Mucosa of gallbladder (tissue), 1 donor: Measurements from ENCODE around the gene HGD. TPM values are rescaled to one million over a fixed set of nuclear protein-coding genes. Genes with fewer than 3 reads are reported as not detected.

Experiments
- DNase-seq: peaks from one replicate; pipeline ENCODE4 v3.0.0-alpha.2; 2020; ENCODE audit warnings: low spot score
- total RNA-seq: library from RNA; stranded (reverse); gene quantifications from one replicate; pipeline ENCODE4 v1.2.1, GENCODE V29; 2021
- donor health status: DM: no; HTN: no; CAD: no.

Gene HGD, protein sequence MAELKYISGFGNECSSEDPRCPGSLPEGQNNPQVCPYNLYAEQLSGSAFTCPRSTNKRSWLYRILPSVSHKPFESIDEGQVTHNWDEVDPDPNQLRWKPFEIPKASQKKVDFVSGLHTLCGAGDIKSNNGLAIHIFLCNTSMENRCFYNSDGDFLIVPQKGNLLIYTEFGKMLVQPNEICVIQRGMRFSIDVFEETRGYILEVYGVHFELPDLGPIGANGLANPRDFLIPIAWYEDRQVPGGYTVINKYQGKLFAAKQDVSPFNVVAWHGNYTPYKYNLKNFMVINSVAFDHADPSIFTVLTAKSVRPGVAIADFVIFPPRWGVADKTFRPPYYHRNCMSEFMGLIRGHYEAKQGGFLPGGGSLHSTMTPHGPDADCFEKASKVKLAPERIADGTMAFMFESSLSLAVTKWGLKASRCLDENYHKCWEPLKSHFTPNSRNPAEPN
- total RNA-seq, result 211 TPM

DNA sequence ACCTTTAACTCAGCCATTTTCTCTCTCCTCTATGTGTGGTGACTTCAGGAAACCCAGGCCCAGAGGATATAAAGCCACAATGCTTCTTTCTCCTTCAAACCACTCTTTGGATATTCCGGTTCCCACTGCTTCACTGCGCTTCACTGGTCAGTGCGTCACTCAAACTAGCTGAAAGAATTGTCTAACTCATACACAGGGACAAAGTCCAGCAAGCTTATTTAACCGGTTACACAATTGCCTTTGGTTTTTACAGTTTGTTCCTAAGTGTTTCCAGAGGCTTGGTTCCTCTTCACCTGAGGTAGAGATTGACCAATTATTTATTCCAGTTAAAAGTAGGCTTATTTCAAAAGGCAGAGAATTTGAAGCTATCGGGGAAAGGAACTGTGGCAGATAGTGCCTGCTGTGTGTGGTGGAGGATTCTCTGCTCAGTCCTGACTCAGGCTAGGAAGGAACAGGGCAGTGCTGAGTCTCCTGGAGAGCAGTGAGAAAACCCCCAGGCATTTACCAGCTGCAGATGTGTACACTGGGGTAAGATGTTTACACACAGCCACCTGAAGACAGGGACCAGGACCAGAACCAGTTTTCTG lies at the start of gene HGD:
TSS of gene HGD (minus strand) at position 145 of the 587 bp plus-strand sequence. CDS start at position 17, 128 bp downstream.
- DNase-seq, result peak; percentile 62

DNA sequence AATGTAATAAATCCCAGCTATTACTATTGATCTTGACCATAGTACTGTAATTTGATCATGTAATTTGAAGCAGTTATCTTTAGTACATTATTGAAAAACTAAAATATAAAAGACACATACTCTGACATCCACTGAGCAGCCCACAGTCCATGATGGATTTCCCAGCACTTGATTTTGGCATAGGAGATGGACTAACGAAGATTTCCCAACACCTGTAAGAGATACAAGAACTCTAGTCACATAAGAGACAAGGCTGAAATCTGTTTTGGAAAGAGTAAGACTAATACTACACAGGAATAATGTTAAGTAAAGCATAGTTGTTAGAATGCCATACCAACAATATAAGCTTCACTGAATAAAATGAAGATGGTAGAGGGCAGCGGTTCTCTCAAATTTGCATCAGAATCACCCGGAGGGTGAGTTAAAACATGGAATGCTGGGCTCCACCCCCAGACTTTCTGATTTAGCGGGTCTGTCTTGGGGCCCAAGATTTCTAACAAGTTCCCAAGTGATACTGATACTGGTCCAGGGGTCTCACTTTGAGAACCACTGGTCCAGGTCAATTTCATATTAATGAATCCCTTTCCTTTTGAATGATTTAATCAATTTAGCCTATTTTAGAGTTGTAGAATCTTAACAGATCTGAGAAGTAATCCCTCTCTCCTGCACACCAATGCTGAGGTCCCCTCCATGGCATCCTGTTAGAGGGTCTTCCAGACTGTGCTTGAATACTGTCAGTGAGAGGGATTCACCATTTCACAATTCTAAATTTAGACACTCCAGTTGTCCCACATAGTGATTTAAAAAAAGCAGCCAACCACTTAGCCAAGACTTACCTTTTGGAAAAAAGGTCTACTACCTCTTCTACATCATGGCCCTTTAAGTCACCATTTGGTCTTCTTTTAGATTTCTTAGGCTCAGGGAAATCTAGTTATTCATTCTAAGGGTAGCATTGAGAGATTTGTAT lies 48.8 kb upstream of the HGD start:
- no peak for DNase-seq

- no peak for DNase-seq
Measured at GRCh38 chr3:120726791-120727190, 44.8 kb upstream of the HGD start.

DNA sequence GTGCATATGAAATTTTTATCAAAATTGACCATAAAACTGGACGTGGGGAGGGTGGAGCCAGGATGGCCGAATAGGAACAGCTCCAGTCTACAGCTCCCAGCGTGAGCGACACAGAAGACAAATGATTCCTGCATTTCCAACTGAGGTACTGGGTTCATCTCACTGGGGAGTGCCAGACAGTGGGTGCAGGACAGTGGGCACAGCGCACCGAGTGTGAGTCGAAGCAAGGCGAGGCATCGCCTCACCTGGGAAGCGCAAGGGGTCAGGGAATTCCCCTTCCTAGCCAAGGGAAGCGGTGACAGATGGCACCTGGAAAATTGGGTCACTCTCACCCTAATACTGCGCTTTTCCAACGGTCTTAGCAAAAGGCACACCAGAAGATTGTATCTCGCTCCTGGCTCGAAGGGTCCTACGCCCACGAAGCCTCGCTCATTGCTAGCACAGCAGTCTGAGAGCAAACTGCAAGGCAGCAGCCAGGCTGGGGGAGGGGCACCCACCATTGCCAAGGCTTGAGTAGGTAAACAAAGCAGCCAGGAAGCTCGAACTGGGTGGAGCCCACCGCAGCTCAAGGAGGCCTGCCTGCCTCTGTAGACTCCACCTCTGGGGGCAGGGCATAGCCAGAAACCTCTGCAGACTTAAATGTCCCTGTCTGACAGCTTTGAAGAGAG lies 37.3 kb upstream of the HGD start:
- peak; percentile 77 for DNase-seq

GRCh38 chr3:120713262-120713661 lies 31.2 kb upstream of the HGD start:
- no peak for DNase-seq

GRCh38 chr3:120710369-120710768 lies 28.3 kb upstream of the HGD start:
- no peak for DNase-seq

GRCh38 chr3:120708408-120708807 lies 26.4 kb upstream of the HGD start:
- no peak for DNase-seq

GRCh38 chr3:120706950-120707349 lies 24.9 kb upstream of the HGD start:
- DNase-seq, result no peak

GRCh38 chr3:120705884-120706582 lies 24.0 kb upstream of the HGD start:
- DNase-seq, result no peak

DNA sequence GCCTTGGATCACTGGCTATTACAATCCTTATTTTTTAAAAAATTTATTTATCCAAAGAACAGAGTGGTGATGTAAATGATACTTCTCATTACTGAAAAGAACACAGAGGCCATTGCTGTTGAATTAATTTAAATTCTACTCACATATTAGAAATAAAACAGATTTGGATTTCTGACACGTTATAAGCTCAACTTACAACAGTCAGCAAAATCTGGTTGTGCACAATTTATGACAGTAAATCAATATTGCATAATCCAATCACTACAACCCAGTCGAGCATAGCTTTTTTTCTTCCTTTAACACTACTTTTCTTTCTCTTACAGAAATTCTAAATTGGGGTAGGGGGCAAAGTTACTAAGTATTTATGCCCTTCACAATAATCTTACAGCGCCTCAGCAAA lies 17.3 kb upstream of the HGD start:
- no peak for DNase-seq

DNA sequence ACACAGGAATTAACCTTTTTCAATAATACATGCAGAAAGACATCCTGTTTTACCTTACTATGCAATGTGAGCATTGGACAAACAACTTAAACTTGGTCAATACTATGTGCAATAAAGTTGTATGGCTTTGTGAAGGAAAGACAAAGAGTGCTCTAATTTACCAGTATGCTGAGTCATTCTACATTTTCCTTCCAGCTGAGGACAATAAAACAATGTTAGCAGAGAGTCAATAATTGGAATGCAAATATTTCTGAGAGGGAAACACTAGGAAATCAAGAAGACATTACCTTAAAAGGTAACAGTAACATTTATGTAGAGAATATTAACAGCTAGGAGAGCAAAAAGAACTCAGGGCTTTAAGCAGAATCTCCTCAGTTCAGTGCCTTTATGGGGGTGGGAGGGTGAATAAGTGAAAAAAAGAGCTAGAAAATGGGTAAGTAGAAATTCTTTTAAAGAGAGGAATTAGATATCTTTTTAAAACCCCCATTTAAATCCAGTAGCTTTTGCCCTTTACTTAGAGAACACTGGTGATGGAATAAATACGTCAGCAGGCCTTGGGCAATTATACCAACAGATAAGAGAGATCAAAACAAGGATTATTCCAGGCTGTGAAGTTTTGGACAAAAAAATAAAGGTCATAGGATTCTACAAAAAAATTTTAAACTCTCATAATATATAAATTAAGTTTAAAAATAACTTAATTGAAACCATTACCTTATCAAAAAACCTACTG lies 11.6 kb upstream of the HGD start:
- no peak for DNase-seq

- no peak for DNase-seq
Measured at GRCh38 chr3:120689395-120689794, 7.4 kb upstream of the HGD start.

GRCh38 chr3:120688121-120688520 lies 6.1 kb upstream of the HGD start:
- no peak for DNase-seq

- no peak for DNase-seq
Measured at GRCh38 chr3:120685411-120685810, 3.4 kb upstream of the HGD start.

DNA sequence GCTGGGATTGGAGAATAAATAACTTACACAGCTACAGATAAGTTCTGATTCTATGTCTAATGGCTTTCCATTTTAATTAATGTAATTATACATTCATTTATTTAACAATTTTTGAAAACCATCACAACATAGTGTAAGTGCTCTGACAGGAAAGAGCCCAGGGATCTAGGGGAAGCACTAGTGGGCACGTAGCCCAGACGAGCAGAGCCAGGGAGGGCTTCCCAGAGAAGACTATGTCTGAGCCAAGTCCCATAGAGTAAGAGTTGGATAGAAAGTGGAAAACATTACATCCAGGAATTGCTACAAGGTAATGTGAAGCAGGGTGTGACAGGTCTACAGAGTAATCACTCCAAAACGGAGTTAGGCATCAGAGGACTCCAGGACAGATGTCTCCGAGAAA lies 2.9 kb upstream of the HGD start:
- DNase-seq, result no peak

GRCh38 chr3:120683671-120684301 lies 1.7 kb upstream of the HGD start:
- DNase-seq, result no peak

DNA sequence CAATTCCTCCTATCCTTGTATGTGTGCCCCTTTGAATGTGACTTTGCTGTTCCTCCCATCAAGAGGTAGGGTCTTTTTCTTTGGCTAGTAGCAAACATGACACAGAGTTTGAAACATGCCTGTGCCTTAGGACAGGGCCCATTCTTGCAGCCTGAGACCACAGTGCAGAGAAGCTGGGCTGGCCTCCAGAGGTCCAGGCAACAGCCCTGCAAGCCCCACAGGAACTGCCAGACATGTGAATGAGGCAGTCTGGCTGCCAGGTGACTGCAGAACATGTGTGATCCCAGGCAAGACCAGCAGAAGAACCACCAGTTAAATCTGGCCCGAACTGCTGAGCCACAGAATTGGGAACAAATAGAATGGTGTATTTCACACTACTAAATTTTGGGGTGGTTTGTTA lies 1.2 kb upstream of the HGD start:
- DNase-seq, result no peak

DNA sequence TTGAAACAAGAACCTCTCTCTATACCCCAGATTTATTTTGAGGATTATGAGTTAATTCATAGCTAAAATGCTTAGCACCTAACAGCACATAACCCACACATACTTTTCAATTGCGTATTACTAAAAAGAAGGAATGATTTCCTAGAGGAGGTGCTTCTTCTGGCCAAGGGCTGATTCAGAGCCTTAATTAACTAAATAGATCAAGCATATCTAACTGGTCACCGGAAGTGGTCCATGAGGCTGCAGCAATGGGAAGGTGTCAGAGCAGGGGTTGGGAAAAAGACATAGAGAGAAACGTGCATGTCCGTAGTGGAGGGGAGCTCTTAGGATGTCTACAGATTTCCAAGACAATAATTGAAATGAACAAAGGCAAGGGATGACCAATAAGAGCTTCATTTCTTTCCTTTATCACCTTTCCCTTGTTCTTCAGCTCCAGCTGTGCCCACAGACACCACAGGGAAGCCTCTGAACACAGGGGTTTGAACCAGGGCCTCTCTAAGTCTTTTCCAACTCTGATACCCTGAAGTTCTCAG lies 467 bp downstream of the HGD start:
- DNase-seq, result no peak

DNA sequence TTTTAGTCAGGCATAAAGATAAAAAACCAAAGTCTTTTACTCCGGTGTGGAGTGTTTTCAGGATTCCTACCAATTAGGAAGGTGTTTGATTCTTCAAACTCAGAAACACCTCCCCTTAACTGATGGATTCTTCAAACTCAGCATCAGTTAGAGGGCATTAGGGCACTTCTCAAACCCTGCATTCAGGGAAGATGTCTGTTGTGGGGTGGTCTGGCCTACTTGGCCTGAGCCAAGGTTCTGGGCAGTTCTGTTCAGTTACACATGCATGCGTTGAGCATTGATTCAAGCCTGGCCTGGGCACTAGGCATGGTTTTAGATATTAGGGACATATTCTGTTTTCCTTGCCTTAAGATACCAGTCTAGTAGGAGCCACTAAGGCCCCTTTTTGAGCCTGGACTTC lies 1.0 kb downstream of the HGD start:
- DNase-seq, result no peak
